ENCODE results near the gene AGBL1. TPM values are rescaled to one million over a fixed set of nuclear protein-coding genes. Genes with fewer than 3 reads are reported as not detected.

Gene AGBL1
- polyA plus RNA-seq, 1 experiment, result not detected

GRCh38 chr15:86725628-86726027, 646.0 kb downstream of the AGBL1 start:
- H3K4me3 ChIP-seq (ENCODE audit: low read depth, low read length), result no peak overlapping the region
- ChIA-PET POLR2A (no interaction called here), CTCF (no interaction called here)
- no peak for DNase-seq (ENCODE audit: low read depth)
- TF ChIP-seq CTCF (IDR thresholded peaks at IDR 0.05; ENCODE audit: insufficient read depth, low read depth, low read length), result no peak
- no peaks in the 10 kb centered on the region for H3K36me3 ChIP-seq (ENCODE audit: control insufficient read depth, insufficient read depth, low read length)
- no peaks in the 10 kb centered on the region for H3K27me3 ChIP-seq (ENCODE audit: control insufficient read depth, insufficient read depth, low read length)

GRCh38 chr15:86735247-86736040, 655.8 kb downstream of the AGBL1 start:
- Histone ChIP-seq H3K27me3 (ENCODE audit: control insufficient read depth, insufficient read depth, low read length) (no peaks in the 10 kb centered on the region), H3K4me3 (ENCODE audit: low read depth, low read length) (no peak overlapping the region), H3K36me3 (ENCODE audit: control insufficient read depth, insufficient read depth, low read length) (no peaks in the 10 kb centered on the region)
- ChIA-PET POLR2A (no interaction called here), CTCF (no interaction called here)
- no peak for DNase-seq (ENCODE audit: low read depth)
- TF ChIP-seq CTCF (IDR thresholded peaks at IDR 0.05; ENCODE audit: insufficient read depth, low read depth, low read length), result no peak

- no peak overlapping the region for H3K4me3 ChIP-seq (ENCODE audit: low read depth, low read length)
- no peaks in the 10 kb centered on the region for H3K27me3 ChIP-seq (ENCODE audit: control insufficient read depth, insufficient read depth, low read length)
- TF ChIP-seq CTCF (IDR thresholded peaks at IDR 0.05; ENCODE audit: insufficient read depth, low read depth, low read length), result no peak
- CTCF ChIA-PET, result no interaction called here
- H3K36me3 ChIP-seq (ENCODE audit: control insufficient read depth, insufficient read depth, low read length), result no peaks in the 10 kb centered on the region
- no peak for DNase-seq (ENCODE audit: low read depth)
- POLR2A ChIA-PET, result no interaction called here
These were observed 662.2 kb downstream of the AGBL1 start for GRCh38 chr15:86741917-86742316.

- no peak for TF ChIP-seq CTCF (IDR thresholded peaks at IDR 0.05; ENCODE audit: insufficient read depth, low read depth, low read length)
- H3K4me3 ChIP-seq (ENCODE audit: low read depth, low read length), result no peak overlapping the region
- H3K36me3 ChIP-seq (ENCODE audit: control insufficient read depth, insufficient read depth, low read length), result no peaks in the 10 kb centered on the region
- no peaks in the 10 kb centered on the region for H3K27me3 ChIP-seq (ENCODE audit: control insufficient read depth, insufficient read depth, low read length)
- CTCF ChIA-PET, result no interaction called here
- POLR2A ChIA-PET, result no interaction called here
- DNase-seq (ENCODE audit: low read depth), result no peak
These were observed 663.7 kb downstream of the AGBL1 start for GRCh38 chr15:86743283-86743903.

GRCh38 chr15:86744198-86744780, 664.6 kb downstream of the AGBL1 start:
- Histone ChIP-seq H3K36me3 (ENCODE audit: control insufficient read depth, insufficient read depth, low read length) (no peaks in the 10 kb centered on the region), H3K27me3 (ENCODE audit: control insufficient read depth, insufficient read depth, low read length) (no peaks in the 10 kb centered on the region), H3K4me3 (ENCODE audit: low read depth, low read length) (no peak overlapping the region)
- ChIA-PET CTCF (no interaction called here), POLR2A (no interaction called here)
- no peak for DNase-seq (ENCODE audit: low read depth)
- TF ChIP-seq CTCF (IDR thresholded peaks at IDR 0.05; ENCODE audit: insufficient read depth, low read depth, low read length), result no peak

Measured in BJ (cell line).